Measurements from ENCODE around the gene SFXN5. TPM values are rescaled to one million over a fixed set of nuclear protein-coding genes. Genes with fewer than 3 reads are reported as not detected.
"Not testable (repeated sequence)": the region's sequence is repeated elsewhere in the genome, so short reads cannot be mapped to it uniquely, and the experiment has no call there.

SFXN5 gene
- total and polyA plus RNA-seq, 2 donors (not counting 1 experiment from before 2014, with no cell fraction given) = 5.8 to 13.9 TPM

DNA sequence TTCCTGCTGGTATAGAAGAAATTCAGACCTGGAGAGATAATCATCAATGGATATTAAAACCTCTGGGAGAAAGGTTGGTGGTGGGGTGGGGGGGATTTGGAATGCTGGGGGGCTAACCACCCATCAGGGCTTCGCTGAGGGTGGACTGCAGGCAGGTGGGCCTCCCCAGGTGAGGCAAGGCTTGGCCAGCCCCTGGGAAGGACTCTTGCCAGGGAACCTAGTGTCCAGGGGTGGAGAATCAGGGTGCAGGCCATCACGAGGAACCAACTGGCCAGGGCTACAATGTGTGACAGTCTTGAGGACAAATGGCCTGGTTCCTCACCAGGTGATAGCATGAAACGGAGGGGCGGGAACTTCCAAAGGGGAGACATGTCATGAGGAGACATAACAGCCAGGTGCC is 29.4 kb upstream of the SFXN5 start:
- Histone ChIP-seq H3K27ac (ENCODE audit: insufficient read depth, low read length) (no peak overlapping the region), H3K4me1 (ENCODE audit: control insufficient read depth, extremely low read depth, insufficient read depth, low read length) (peaks cover 5% of the 10 kb centered on the region), H3K4me2 (ENCODE audit: extremely low read depth, insufficient read depth, low read length) (no peak overlapping the region), H2AFZ (ENCODE audit: low read length) (no peak overlapping the region), H3K9me3 (ENCODE audit: control insufficient read depth, insufficient read depth, low read depth, low read length) (no peaks in the 10 kb centered on the region), H3K36me3 (ENCODE audit: control insufficient read depth, insufficient read depth, low read length) (no peaks in the 10 kb centered on the region), H3K79me2 (ENCODE audit: control insufficient read depth, insufficient read depth, low read length) (peaks cover 77% of the 10 kb centered on the region), H3K9ac (ENCODE audit: insufficient read depth, low read length) (no peak overlapping the region), H3K4me3 (replicated peaks in 1 of 4; ENCODE audit: control extremely low read depth in 1 of 4, insufficient read depth in 1 of 4, low read depth in 3 of 4, low read length in 4 of 4) (no peak overlapping the region), H4K20me1 (ENCODE audit: control insufficient read depth, extremely low read depth, insufficient read depth, low read length) (no peaks in the 10 kb centered on the region), H3K27me3 (ENCODE audit: control insufficient read depth, insufficient read depth, low read length) (no peaks in the 10 kb centered on the region)
- TF ChIP-seq EZH2 (IDR thresholded peaks at IDR 0.05; ENCODE audit: low read length, missing control alignments) = no peak
- TF ChIP-seq, protein P1, sequence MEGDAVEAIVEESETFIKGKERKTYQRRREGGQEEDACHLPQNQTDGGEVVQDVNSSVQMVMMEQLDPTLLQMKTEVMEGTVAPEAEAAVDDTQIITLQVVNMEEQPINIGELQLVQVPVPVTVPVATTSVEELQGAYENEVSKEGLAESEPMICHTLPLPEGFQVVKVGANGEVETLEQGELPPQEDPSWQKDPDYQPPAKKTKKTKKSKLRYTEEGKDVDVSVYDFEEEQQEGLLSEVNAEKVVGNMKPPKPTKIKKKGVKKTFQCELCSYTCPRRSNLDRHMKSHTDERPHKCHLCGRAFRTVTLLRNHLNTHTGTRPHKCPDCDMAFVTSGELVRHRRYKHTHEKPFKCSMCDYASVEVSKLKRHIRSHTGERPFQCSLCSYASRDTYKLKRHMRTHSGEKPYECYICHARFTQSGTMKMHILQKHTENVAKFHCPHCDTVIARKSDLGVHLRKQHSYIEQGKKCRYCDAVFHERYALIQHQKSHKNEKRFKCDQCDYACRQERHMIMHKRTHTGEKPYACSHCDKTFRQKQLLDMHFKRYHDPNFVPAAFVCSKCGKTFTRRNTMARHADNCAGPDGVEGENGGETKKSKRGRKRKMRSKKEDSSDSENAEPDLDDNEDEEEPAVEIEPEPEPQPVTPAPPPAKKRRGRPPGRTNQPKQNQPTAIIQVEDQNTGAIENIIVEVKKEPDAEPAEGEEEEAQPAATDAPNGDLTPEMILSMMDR (conservative IDR thresholded peaks at IDR 0.05 in 1 of 2, IDR thresholded peaks at IDR 0.05 in 1 of 2; ENCODE audit: low read depth in 1 of 2, low read length in 2 of 2) = no peak
- DNase-seq (ENCODE audit: low read depth in 2 of 2) = no peak

DNA sequence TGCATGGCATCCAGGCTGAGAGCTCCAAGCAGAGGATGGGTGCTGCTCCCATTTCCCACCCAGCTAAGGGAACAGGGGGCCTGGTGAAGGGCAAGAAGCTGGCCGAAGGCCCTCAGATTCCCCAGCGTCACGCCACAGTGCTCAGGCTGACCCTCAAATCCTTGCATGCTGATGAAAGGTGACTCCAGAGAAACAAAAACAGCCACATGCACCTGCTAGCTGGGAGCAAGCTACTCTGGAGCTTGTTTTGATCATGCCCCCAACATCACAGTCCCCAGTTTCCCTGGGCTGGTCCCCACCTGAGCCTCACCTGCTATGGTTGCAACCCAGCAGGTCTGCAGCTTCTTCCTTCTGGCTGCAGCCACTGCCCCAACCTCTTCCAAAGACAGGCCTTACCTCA is 28.0 kb upstream of the SFXN5 start:
- H3K4me3 ChIP-seq (replicated peaks in 1 of 4; ENCODE audit: control extremely low read depth in 1 of 4, insufficient read depth in 1 of 4, low read depth in 3 of 4, low read length in 4 of 4) = no peak overlapping the region
- H3K9ac ChIP-seq (ENCODE audit: insufficient read depth, low read length) = no peak overlapping the region
- no peak for TF ChIP-seq EZH2 (IDR thresholded peaks at IDR 0.05; ENCODE audit: low read length, missing control alignments)
- TF ChIP-seq, protein P1 (conservative IDR thresholded peaks at IDR 0.05 in 1 of 2, IDR thresholded peaks at IDR 0.05 in 1 of 2; ENCODE audit: low read depth in 1 of 2, low read length in 2 of 2) = no peak
- H3K4me1 ChIP-seq (ENCODE audit: control insufficient read depth, extremely low read depth, insufficient read depth, low read length) = peaks cover 2% of the 10 kb centered on the region
- no peak overlapping the region for H2AFZ ChIP-seq (ENCODE audit: low read length)
- no peaks in the 10 kb centered on the region for H3K36me3 ChIP-seq (ENCODE audit: control insufficient read depth, insufficient read depth, low read length)
- no peaks in the 10 kb centered on the region for H3K9me3 ChIP-seq (ENCODE audit: control insufficient read depth, insufficient read depth, low read depth, low read length)
- H3K27me3 ChIP-seq (ENCODE audit: control insufficient read depth, insufficient read depth, low read length) = no peaks in the 10 kb centered on the region
- H3K27ac ChIP-seq (ENCODE audit: insufficient read depth, low read length) = no peak overlapping the region
- peaks cover 74% of the 10 kb centered on the region for H3K79me2 ChIP-seq (ENCODE audit: control insufficient read depth, insufficient read depth, low read length)
- no peak overlapping the region for H3K4me2 ChIP-seq (ENCODE audit: extremely low read depth, insufficient read depth, low read length)
- no peak for DNase-seq (ENCODE audit: low read depth in 2 of 2)
- no peaks in the 10 kb centered on the region for H4K20me1 ChIP-seq (ENCODE audit: control insufficient read depth, extremely low read depth, insufficient read depth, low read length)

DNA sequence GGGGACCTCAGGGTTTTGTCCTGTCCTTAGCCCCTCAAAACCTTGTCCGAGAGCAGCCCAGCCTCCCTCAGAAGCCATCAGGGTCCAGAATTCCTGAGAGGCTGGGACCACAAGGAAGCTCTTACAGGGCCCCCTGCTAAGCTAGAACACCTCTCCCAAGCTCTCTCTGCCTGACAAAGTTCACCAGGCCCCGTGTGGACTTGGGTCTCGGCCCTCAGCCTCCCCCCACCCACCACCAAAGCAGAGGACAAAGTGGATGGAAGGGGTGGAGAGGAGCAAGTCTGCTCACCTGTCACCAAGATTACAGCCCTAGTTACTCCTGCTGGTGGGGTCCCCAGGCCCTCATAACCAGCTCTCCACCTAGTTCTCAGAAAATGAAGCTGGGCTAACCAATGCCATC is 24.4 kb upstream of the SFXN5 start:
- no peaks in the 10 kb centered on the region for H3K9me3 ChIP-seq (ENCODE audit: control insufficient read depth, insufficient read depth, low read depth, low read length)
- H4K20me1 ChIP-seq (ENCODE audit: control insufficient read depth, extremely low read depth, insufficient read depth, low read length) = no peaks in the 10 kb centered on the region
- H3K27ac ChIP-seq (ENCODE audit: insufficient read depth, low read length) = no peak overlapping the region
- H3K4me1 ChIP-seq (ENCODE audit: control insufficient read depth, extremely low read depth, insufficient read depth, low read length) = no peaks in the 10 kb centered on the region
- no peak for TF ChIP-seq EZH2 (IDR thresholded peaks at IDR 0.05; ENCODE audit: low read length, missing control alignments)
- peaks cover 66% of the 10 kb centered on the region for H3K79me2 ChIP-seq (ENCODE audit: control insufficient read depth, insufficient read depth, low read length)
- no peak overlapping the region for H3K4me2 ChIP-seq (ENCODE audit: extremely low read depth, insufficient read depth, low read length)
- no peak for DNase-seq (ENCODE audit: low read depth in 2 of 2)
- H2AFZ ChIP-seq (ENCODE audit: low read length) = no peak overlapping the region
- H3K9ac ChIP-seq (ENCODE audit: insufficient read depth, low read length) = no peak overlapping the region
- no peaks in the 10 kb centered on the region for H3K36me3 ChIP-seq (ENCODE audit: control insufficient read depth, insufficient read depth, low read length)
- no peak overlapping the region for H3K4me3 ChIP-seq (replicated peaks in 1 of 4; ENCODE audit: control extremely low read depth in 1 of 4, insufficient read depth in 1 of 4, low read depth in 3 of 4, low read length in 4 of 4)
- no peaks in the 10 kb centered on the region for H3K27me3 ChIP-seq (ENCODE audit: control insufficient read depth, insufficient read depth, low read length)

DNA sequence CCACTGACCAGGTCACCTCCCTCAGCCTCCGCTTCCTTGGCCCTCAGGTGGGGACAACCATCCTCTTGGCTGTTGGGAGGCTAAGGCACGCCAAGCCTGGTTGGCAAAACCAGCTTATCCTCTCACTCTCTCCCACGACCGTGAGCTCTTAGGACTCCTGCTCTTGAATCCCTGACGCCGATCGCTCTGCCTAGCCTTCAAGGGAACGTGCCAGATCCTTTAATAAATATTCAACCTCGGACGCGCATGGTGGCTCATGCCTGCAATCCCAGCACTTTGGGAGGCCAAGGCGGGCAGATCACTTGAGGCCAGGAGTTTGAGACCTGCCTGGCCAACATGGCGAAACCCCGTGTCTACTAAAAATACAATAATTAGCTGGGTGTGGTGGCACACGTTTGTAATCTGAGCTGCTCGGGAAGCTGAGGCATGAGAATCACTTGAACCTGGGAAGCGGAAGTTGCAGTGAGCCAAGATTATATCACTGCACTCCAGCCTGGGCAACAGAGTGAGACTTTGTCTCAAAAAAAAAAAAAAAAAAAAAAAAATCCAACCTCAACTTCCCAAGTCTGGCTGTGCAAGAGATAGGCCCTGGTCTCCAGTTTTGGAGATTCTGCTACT is 22.2 kb upstream of the SFXN5 start:
- not testable (repeated sequence) for H3K27ac ChIP-seq (ENCODE audit: insufficient read depth, low read length); H4K20me1 ChIP-seq (ENCODE audit: control insufficient read depth, extremely low read depth, insufficient read depth, low read length); H3K9me3 ChIP-seq (ENCODE audit: control insufficient read depth, insufficient read depth, low read depth, low read length); H3K9ac ChIP-seq (ENCODE audit: insufficient read depth, low read length); H2AFZ ChIP-seq (ENCODE audit: low read length); H3K27me3 ChIP-seq (ENCODE audit: control insufficient read depth, insufficient read depth, low read length); H3K36me3 ChIP-seq (ENCODE audit: control insufficient read depth, insufficient read depth, low read length); H3K4me2 ChIP-seq (ENCODE audit: extremely low read depth, insufficient read depth, low read length); H3K4me3 ChIP-seq (replicated peaks in 1 of 4; ENCODE audit: control extremely low read depth in 1 of 4, insufficient read depth in 1 of 4, low read depth in 3 of 4, low read length in 4 of 4); DNase-seq (ENCODE audit: low read depth in 2 of 2)
- peaks cover 15% of the 10 kb centered on the region for H3K4me1 ChIP-seq (ENCODE audit: control insufficient read depth, extremely low read depth, insufficient read depth, low read length)
- H3K79me2 ChIP-seq (ENCODE audit: control insufficient read depth, insufficient read depth, low read length) = peaks cover 68% of the 10 kb centered on the region

Data from fibroblast of lung (primary cell).